GM19238 (cell line): ENCODE results near the gene SBSN.

Source experiments
- DNase-seq: peaks from one replicate; pipeline ENCODE4 v3.0.0; 2011; ENCODE audit warnings: low spot score; ENCODE audit not compliant: insufficient read length

SBSN gene

GRCh38 chr19:35528218-35529038 lies at the start of gene SBSN:
Gene SBSN (minus strand): TSS chr19:35528311. CDS start chr19:35528281, 30 bp downstream.
- DNase-seq = no peak

- no peak for DNase-seq
Measured at GRCh38 chr19:35571406-35571965, 43.4 kb upstream of the SBSN start.

GRCh38 chr19:35569281-35569781 lies 41.2 kb upstream of the SBSN start:
- DNase-seq = no peak

GRCh38 chr19:35566738-35567137 lies 38.6 kb upstream of the SBSN start:
- DNase-seq = no peak

GRCh38 chr19:35565016-35565856 lies 37.1 kb upstream of the SBSN start:
- no peak for DNase-seq

- no peak for DNase-seq
Measured at GRCh38 chr19:35563207-35563829, 35.2 kb upstream of the SBSN start, which contains the start of gene ATP4A. Gene ATP4A (minus strand): TSS chr19:35563658. CDS start chr19:35563629, 29 bp downstream.

- no peak for DNase-seq
Measured at GRCh38 chr19:35562776-35563175, 34.7 kb upstream of the SBSN start.

GRCh38 chr19:35562336-35562735 lies 34.2 kb upstream of the SBSN start:
- no peak for DNase-seq

GRCh38 chr19:35561436-35561835 lies 33.3 kb upstream of the SBSN start:
- no peak for DNase-seq

GRCh38 chr19:35560677-35561076 lies 32.6 kb upstream of the SBSN start:
- no peak for DNase-seq

- no peak for DNase-seq
Measured at GRCh38 chr19:35560271-35560670, 32.2 kb upstream of the SBSN start.

GRCh38 chr19:35559781-35560180 lies 31.7 kb upstream of the SBSN start:
- no peak for DNase-seq

- DNase-seq = peak; percentile 42
Measured at GRCh38 chr19:35559281-35559659, 31.2 kb upstream of the SBSN start.

- no peak for DNase-seq
Measured at GRCh38 chr19:35558400-35559280, 30.5 kb upstream of the SBSN start.

GRCh38 chr19:35557539-35558399 lies 29.7 kb upstream of the SBSN start:
- peak; percentile 44 for DNase-seq

- DNase-seq = no peak
Measured at GRCh38 chr19:35556846-35557538, 28.9 kb upstream of the SBSN start.

- no peak for DNase-seq
Measured at GRCh38 chr19:35556025-35556590, 28.0 kb upstream of the SBSN start.

- no peak for DNase-seq
Measured at GRCh38 chr19:35555301-35556005, 27.3 kb upstream of the SBSN start.
